Measurements from ENCODE around the gene SLC30A7.
"Not testable (repeated sequence)": the region's sequence is repeated elsewhere in the genome, so short reads cannot be mapped to it uniquely, and the experiment has no call there.

DNA sequence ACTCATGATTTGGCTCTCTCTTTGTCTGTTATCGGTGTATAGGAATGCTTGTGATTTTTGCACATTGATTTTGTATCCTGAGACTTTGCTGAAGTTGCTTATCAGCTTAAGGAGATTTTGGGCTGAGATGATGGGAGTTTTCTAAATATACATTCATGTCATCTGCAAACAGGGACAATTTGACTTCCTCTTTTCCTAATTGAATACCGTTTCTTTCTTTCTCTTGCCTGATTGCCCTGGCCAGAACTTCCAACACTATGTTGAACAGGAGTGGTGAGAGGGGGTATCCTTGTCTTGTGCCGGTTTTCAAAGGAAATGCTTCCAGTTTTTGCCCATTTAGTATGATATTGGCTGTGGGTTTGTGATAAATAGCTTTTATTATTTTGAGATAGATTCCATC is 50.2 kb downstream of the SLC30A7 start:
- TF ChIP-seq, protein P1, sequence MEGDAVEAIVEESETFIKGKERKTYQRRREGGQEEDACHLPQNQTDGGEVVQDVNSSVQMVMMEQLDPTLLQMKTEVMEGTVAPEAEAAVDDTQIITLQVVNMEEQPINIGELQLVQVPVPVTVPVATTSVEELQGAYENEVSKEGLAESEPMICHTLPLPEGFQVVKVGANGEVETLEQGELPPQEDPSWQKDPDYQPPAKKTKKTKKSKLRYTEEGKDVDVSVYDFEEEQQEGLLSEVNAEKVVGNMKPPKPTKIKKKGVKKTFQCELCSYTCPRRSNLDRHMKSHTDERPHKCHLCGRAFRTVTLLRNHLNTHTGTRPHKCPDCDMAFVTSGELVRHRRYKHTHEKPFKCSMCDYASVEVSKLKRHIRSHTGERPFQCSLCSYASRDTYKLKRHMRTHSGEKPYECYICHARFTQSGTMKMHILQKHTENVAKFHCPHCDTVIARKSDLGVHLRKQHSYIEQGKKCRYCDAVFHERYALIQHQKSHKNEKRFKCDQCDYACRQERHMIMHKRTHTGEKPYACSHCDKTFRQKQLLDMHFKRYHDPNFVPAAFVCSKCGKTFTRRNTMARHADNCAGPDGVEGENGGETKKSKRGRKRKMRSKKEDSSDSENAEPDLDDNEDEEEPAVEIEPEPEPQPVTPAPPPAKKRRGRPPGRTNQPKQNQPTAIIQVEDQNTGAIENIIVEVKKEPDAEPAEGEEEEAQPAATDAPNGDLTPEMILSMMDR (IDR thresholded peaks at IDR 0.05), result not testable (repeated sequence)
- TF ChIP-seq POLR2A (IDR thresholded peaks at IDR 0.05), result not testable (repeated sequence)

Data from right lobe of liver (tissue), 4 donors.